Dermis blood vessel endothelial cell (primary cell): ENCODE measurements around the gene TMEM234. TPM values are rescaled to one million over a fixed set of nuclear protein-coding genes. Genes with fewer than 3 reads are reported as not detected.
A peak's percentile ranks its signal among the peaks of the same experiment; 100 is the strongest.
"Not testable (repeated sequence)": the region's sequence is repeated elsewhere in the genome, so short reads cannot be mapped to it uniquely, and the experiment has no call there.

ENCODE experiments used
- DNase-seq: peaks from one replicate; pipeline ENCODE4 v3.0.0; 2010
- total RNA-seq: library from RNA; depleted of rRNA; stranded (reverse); fragments of >200 nt; gene quantifications from 2 replicates; pipeline ENCODE4 v1.2.3, GENCODE V29; 2014

TMEM234 gene
- 9.2 and 12.3 TPM in 2 replicates for total RNA-seq

- peak; percentile 94 for DNase-seq
These were observed at the start of gene TMEM234, which contains the start of gene EIF3I for GRCh38 chr1:32221980-32222755. TMEM234 (minus strand) TSS chr1:32222353; CDS start chr1:32222322, 31 bp downstream. EIF3I (plus strand) TSS chr1:32222407; CDS start chr1:32222442, 35 bp downstream.

GRCh38 chr1:32269744-32270143 is 47.6 kb upstream of the TMEM234 start:
- DNase-seq = no peak

- peak; percentile 99 for DNase-seq
These were observed 44.9 kb upstream of the TMEM234 start for GRCh38 chr1:32266921-32267591.

- DNase-seq = no peak
These were observed 43.7 kb upstream of the TMEM234 start for GRCh38 chr1:32265846-32266245.

GRCh38 chr1:32263744-32264143 is 41.6 kb upstream of the TMEM234 start:
- no peak for DNase-seq

- not testable (repeated sequence) for DNase-seq
These were observed 41.1 kb upstream of the TMEM234 start for GRCh38 chr1:32263236-32263593.

GRCh38 chr1:32257227-32257508 is 35.0 kb upstream of the TMEM234 start:
- DNase-seq = no peak

GRCh38 chr1:32256473-32257226 is 34.5 kb upstream of the TMEM234 start:
- DNase-seq = no peak

GRCh38 chr1:32255072-32256071 is 33.2 kb upstream of the TMEM234 start:
- no peak for DNase-seq

GRCh38 chr1:32250893-32251716 is 29.0 kb upstream of the TMEM234 start, which contains the start of gene LCK:
LCK (plus strand) TSS chr1:32251265; CDS start chr1:32274330, 23,065 bp downstream.
- no peak for DNase-seq

- DNase-seq = peak; percentile 98
These were observed 27.8 kb upstream of the TMEM234 start for GRCh38 chr1:32249831-32250525.

GRCh38 chr1:32247983-32248889 is 26.1 kb upstream of the TMEM234 start:
- DNase-seq = peak; percentile 94

GRCh38 chr1:32247452-32247851 is 25.3 kb upstream of the TMEM234 start:
- DNase-seq = no peak

- peak; percentile 88 for DNase-seq
These were observed 24.7 kb upstream of the TMEM234 start, which contains the start of gene FAM167B for GRCh38 chr1:32246888-32247273. FAM167B (plus strand) TSS chr1:32247222; CDS start chr1:32247422, 200 bp downstream.

GRCh38 chr1:32242341-32242851 is 20.2 kb upstream of the TMEM234 start:
- DNase-seq = peak; percentile 67

GRCh38 chr1:32241001-32241763 is 19.0 kb upstream of the TMEM234 start:
- peak; percentile 81 for DNase-seq

- peak; percentile 68 for DNase-seq
These were observed 18.2 kb upstream of the TMEM234 start for GRCh38 chr1:32240140-32240951.
